HG03460 (cell line): ENCODE data around the gene IL1R2.
"Not testable (repeated sequence)": the region's sequence is repeated elsewhere in the genome, so short reads cannot be mapped to it uniquely, and the experiment has no call there.

Source experiments
- ATAC-seq: cut with Tn5 transposase; IDR thresholded peaks from one replicate; pipeline ENCODE4 v1.9.1; 2021; ENCODE audit not compliant: unreplicated experiment

Gene IL1R2

GRCh38 chr2:102058293-102058833, 66.6 kb downstream of the IL1R2 start:
- ATAC-seq: no peak

GRCh38 chr2:102059151-102059550, 67.4 kb downstream of the IL1R2 start:
- no peak for ATAC-seq

GRCh38 chr2:102060047-102060446, 68.3 kb downstream of the IL1R2 start:
- ATAC-seq: no peak

- ATAC-seq: no peak
Measured at GRCh38 chr2:102060792-102061191, 69.0 kb downstream of the IL1R2 start.

GRCh38 chr2:102061286-102061699, 69.5 kb downstream of the IL1R2 start:
- no peak for ATAC-seq

GRCh38 chr2:102061962-102062795, 70.4 kb downstream of the IL1R2 start:
- no peak for ATAC-seq

GRCh38 chr2:102062802-102063201, 71.0 kb downstream of the IL1R2 start:
- no peak for ATAC-seq

- ATAC-seq: no peak
Measured at GRCh38 chr2:102063487-102063911, 71.7 kb downstream of the IL1R2 start.

GRCh38 chr2:102063941-102064678, 72.3 kb downstream of the IL1R2 start:
- ATAC-seq: no peak

GRCh38 chr2:102064679-102065674, 73.2 kb downstream of the IL1R2 start:
- no peak for ATAC-seq

- ATAC-seq: no peak
Measured at GRCh38 chr2:102065675-102066252, 74.0 kb downstream of the IL1R2 start.

GRCh38 chr2:102066554-102066953, 74.8 kb downstream of the IL1R2 start:
- no peak for ATAC-seq

- ATAC-seq: not testable (repeated sequence)
Measured at GRCh38 chr2:102068126-102068525, 76.4 kb downstream of the IL1R2 start.

- no peak for ATAC-seq
Measured at GRCh38 chr2:102069311-102069974, 77.7 kb downstream of the IL1R2 start.

- no peak for ATAC-seq
Measured at GRCh38 chr2:102070058-102070642, 78.4 kb downstream of the IL1R2 start.

GRCh38 chr2:102072741-102073140, 81.0 kb downstream of the IL1R2 start:
- no peak for ATAC-seq

GRCh38 chr2:102073168-102073724, 81.5 kb downstream of the IL1R2 start:
- ATAC-seq: no peak

GRCh38 chr2:102074152-102074783, 82.5 kb downstream of the IL1R2 start:
- ATAC-seq: no peak

- no peak for ATAC-seq
Measured at GRCh38 chr2:102075479-102075878, 83.7 kb downstream of the IL1R2 start.
